Parathyroid adenoma (tissue), 2 donors: ENCODE results near the gene DLGAP1.
A peak's percentile ranks its signal among the peaks of the same experiment; 100 is the strongest.

Experiments
- H2AFZ ChIP-seq: fragments of 300-600 bp; sonication (generic); one replicate; pipeline ENCODE4 v1.7.0; 2017; ENCODE audit warnings: antibody characterized with exemption, mild to moderate bottlenecking
- H3K27ac ChIP-seq: fragments of 300-600 bp; sonication (generic); one replicate; pipeline ENCODE4 v1.7.0; 2017
- H3K27me3 ChIP-seq: fragments of 300-600 bp; sonication (generic); one replicate; pipeline ENCODE4 v1.7.0; 2017; ENCODE audit warnings: low read length; ENCODE audit not compliant: control insufficient read depth, insufficient read depth
- H3K36me3 ChIP-seq: fragments of 300-600 bp; sonication (generic); one replicate; pipeline ENCODE4 v1.7.0; 2017; ENCODE audit warnings: low read length; ENCODE audit not compliant: control insufficient read depth, insufficient read depth
- H3K4me1 ChIP-seq: fragments of 300-600 bp; sonication (generic); one replicate; pipeline ENCODE4 v1.7.0; 2017; ENCODE audit warnings: control low read depth
- H3K4me2 ChIP-seq: fragments of 300-600 bp; sonication (generic); one replicate; pipeline ENCODE4 v1.7.0; 2017; ENCODE audit warnings: low read length
- H3K4me3 ChIP-seq: fragments of 300-600 bp; sonication (generic); one replicate; pipeline ENCODE4 v1.7.0; 2017; ENCODE audit warnings: low read depth, low read length
- H3K79me2 ChIP-seq: fragments of 300-600 bp; sonication (generic); one replicate; pipeline ENCODE4 v1.7.0; 2017; ENCODE audit warnings: control low read depth
- H3K9ac ChIP-seq: fragments of 300-600 bp; sonication (generic); one replicate; pipeline ENCODE4 v1.7.0; 2017; ENCODE audit warnings: mild to moderate bottlenecking
- H3K9me3 ChIP-seq: fragments of 300-600 bp; sonication (generic); one replicate; pipeline ENCODE4 v1.7.0; 2017; ENCODE audit warnings: low read length; ENCODE audit not compliant: control insufficient read depth
- CTCF ChIP-seq: fragments of 300-600 bp; sonication (generic); IDR thresholded peaks from one replicate; pipeline ENCODE4 v1.7.0; 2017; ENCODE audit warnings: antibody characterized with exemption, mild to moderate bottlenecking
- donor health status: primary hyperparathyroidism.

DLGAP1 gene

GRCh38 chr18:4074647-4075046 lies 380.5 kb downstream of the DLGAP1 start:
- H3K79me2 ChIP-seq: no peaks in the 10 kb centered on the region
- H3K27ac ChIP-seq: no peak overlapping the region

GRCh38 chr18:4069183-4069582 lies 385.9 kb downstream of the DLGAP1 start:
- no peaks in the 10 kb centered on the region for H3K36me3 ChIP-seq
- no peaks in the 10 kb centered on the region for H3K79me2 ChIP-seq
- H2AFZ ChIP-seq: no peak overlapping the region
- no peak overlapping the region for H3K4me2 ChIP-seq
- no peaks in the 10 kb centered on the region for H3K27me3 ChIP-seq
- H3K9me3 ChIP-seq: no peaks in the 10 kb centered on the region
- no peak overlapping the region for H3K27ac ChIP-seq
- no peaks in the 10 kb centered on the region for H3K4me1 ChIP-seq
- H3K4me3 ChIP-seq: no peak overlapping the region
- no peak for TF ChIP-seq CTCF
- H3K9ac ChIP-seq: no peak overlapping the region

More at GRCh38 chr18:4074647-4075046, 380.5 kb downstream of the DLGAP1 start:
- H3K36me3 ChIP-seq: no peaks in the 10 kb centered on the region
- H3K27me3 ChIP-seq: no peaks in the 10 kb centered on the region
- no peak overlapping the region for H3K9ac ChIP-seq
- no peak overlapping the region for H2AFZ ChIP-seq
- no peak overlapping the region for H3K4me3 ChIP-seq
- no peak overlapping the region for H3K4me2 ChIP-seq
- no peak for TF ChIP-seq CTCF
- no peaks in the 10 kb centered on the region for H3K9me3 ChIP-seq
- H3K4me1 ChIP-seq: no peaks in the 10 kb centered on the region

- peak; percentile 51 for TF ChIP-seq CTCF
- no peaks in the 10 kb centered on the region for H3K27me3 ChIP-seq
Observed at GRCh38 chr18:4068552-4069158, 386.5 kb downstream of the DLGAP1 start.

GRCh38 chr18:4063545-4063944 lies 391.6 kb downstream of the DLGAP1 start:
- Histone ChIP-seq H3K36me3 (no peaks in the 10 kb centered on the region), H3K4me1 (no peaks in the 10 kb centered on the region)
- no peak for TF ChIP-seq CTCF

More at GRCh38 chr18:4068552-4069158, 386.5 kb downstream of the DLGAP1 start:
- H3K4me1 ChIP-seq: no peaks in the 10 kb centered on the region
- no peak overlapping the region for H3K27ac ChIP-seq
- H3K4me3 ChIP-seq: no peak overlapping the region
- H3K4me2 ChIP-seq: no peak overlapping the region
- H3K79me2 ChIP-seq: no peaks in the 10 kb centered on the region
- no peaks in the 10 kb centered on the region for H3K9me3 ChIP-seq
- H3K9ac ChIP-seq: no peak overlapping the region
- H2AFZ ChIP-seq: no peak overlapping the region
- H3K36me3 ChIP-seq: no peaks in the 10 kb centered on the region

More at GRCh38 chr18:4063545-4063944, 391.6 kb downstream of the DLGAP1 start:
- Histone ChIP-seq H2AFZ (no peak overlapping the region), H3K4me2 (no peak overlapping the region), H3K9me3 (peaks cover 4% of the 10 kb centered on the region), H3K4me3 (no peak overlapping the region), H3K9ac (no peak overlapping the region), H3K27me3 (no peaks in the 10 kb centered on the region), H3K79me2 (no peaks in the 10 kb centered on the region), H3K27ac (no peak overlapping the region)
